Measurements from ENCODE around the gene MYADML2. TPM values are rescaled to one million over a fixed set of nuclear protein-coding genes. Genes with fewer than 3 reads are reported as not detected.

Gene MYADML2
- total and polyA plus RNA-seq, 10 donors = not detected

DNA sequence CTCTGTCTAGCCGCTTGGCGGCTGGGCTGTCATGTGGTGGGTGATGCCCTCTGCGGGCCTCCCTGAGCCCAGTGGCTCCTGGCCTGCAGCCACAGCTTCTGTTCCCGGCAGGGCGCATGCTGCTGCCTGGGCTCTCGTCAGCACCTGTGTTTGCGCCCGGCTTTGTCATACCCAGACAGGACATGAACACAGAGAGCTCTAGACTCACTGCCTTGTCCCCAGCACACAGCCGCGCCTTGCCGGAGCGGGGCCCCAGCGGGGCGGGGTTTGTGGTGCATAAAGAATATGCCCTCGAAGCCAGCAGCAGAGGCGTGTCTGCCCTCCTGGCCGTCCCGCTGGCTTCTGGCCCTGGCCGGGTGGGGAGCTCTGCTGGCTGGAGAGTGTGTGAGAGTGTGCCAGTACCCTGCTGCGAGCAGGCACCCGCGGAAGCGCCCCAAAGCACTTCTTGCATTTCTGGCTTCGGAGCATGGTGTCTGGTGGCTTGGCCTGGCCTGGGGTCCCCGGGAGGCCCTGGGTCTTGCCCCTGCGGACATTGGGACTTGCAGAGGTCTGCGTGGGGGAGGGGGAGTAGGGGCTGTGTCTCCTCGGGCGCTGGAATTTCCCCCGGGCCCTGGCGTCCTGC is 44.8 kb upstream of the MYADML2 start:
- TF ChIP-seq, protein P1, sequence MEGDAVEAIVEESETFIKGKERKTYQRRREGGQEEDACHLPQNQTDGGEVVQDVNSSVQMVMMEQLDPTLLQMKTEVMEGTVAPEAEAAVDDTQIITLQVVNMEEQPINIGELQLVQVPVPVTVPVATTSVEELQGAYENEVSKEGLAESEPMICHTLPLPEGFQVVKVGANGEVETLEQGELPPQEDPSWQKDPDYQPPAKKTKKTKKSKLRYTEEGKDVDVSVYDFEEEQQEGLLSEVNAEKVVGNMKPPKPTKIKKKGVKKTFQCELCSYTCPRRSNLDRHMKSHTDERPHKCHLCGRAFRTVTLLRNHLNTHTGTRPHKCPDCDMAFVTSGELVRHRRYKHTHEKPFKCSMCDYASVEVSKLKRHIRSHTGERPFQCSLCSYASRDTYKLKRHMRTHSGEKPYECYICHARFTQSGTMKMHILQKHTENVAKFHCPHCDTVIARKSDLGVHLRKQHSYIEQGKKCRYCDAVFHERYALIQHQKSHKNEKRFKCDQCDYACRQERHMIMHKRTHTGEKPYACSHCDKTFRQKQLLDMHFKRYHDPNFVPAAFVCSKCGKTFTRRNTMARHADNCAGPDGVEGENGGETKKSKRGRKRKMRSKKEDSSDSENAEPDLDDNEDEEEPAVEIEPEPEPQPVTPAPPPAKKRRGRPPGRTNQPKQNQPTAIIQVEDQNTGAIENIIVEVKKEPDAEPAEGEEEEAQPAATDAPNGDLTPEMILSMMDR (IDR thresholded peaks at IDR 0.05 in 8 of 11, conservative IDR thresholded peaks at IDR 0.05 in 3 of 11) = no peak
- no peak for TF ChIP-seq POLR2A (IDR thresholded peaks at IDR 0.05)
- no peak for TF ChIP-seq POLR2AphosphoS5 (IDR thresholded peaks at IDR 0.05)
- peaks cover 0 to 80% (median 7%) of the 10 kb centered on the region in 6 donors for H3K36me3 ChIP-seq
- no peak overlapping the region for H3K27ac ChIP-seq
- intact Hi-C loops (cut with DNase I; ENCODE audit: low total_unique reads) = loop anchor here (2.0 kb wide), 1 partner anchor 45 kb away; the partner anchor contains the start of gene MYADML2
- 61 to 81% (median 72%) methylated on average over 24 to 31 of the region's 31 CpGs for WGBS, 5 donors
- no peaks in the 10 kb centered on the region for H3K9me3 ChIP-seq
- no peak for DNase-seq
- no peak overlapping the region for H3K4me3 ChIP-seq
- H3K27me3 ChIP-seq (replicated peaks in 1 of 7) = no peaks in the 10 kb centered on the region
- peaks cover 0 to 16% (median 6%) of the 10 kb centered on the region in 6 donors for H3K4me1 ChIP-seq

GRCh38 chr17:81990836-81991683 is 44.0 kb upstream of the MYADML2 start:
- Histone ChIP-seq H3K36me3 (peaks cover 0 to 80% (median 12%) of the 10 kb centered on the region in 6 donors), H3K9me3 (no peaks in the 10 kb centered on the region), H3K27ac (no peak overlapping the region), H3K4me3 (no peak overlapping the region), H3K4me1 (peaks cover 0 to 16% (median 6%) of the 10 kb centered on the region in 6 donors), H3K27me3 (replicated peaks in 1 of 7) (no peaks in the 10 kb centered on the region)
- 91 to 96% (median 92%) methylated on average over 22 to 25 of the region's 25 CpGs for WGBS, 5 donors
- DNase-seq = no peak
- TF ChIP-seq, protein P1 (IDR thresholded peaks at IDR 0.05 in 8 of 11, conservative IDR thresholded peaks at IDR 0.05 in 3 of 11) = no peak
- TF ChIP-seq POLR2A (IDR thresholded peaks at IDR 0.05) (no peak), POLR2AphosphoS5 (IDR thresholded peaks at IDR 0.05) (no peak)
- intact Hi-C loops (cut with DNase I; ENCODE audit: low total_unique reads) = loop anchor here (2.0 kb wide), 1 partner anchor 44 kb away; the partner anchor contains the start of gene MYADML2

DNA sequence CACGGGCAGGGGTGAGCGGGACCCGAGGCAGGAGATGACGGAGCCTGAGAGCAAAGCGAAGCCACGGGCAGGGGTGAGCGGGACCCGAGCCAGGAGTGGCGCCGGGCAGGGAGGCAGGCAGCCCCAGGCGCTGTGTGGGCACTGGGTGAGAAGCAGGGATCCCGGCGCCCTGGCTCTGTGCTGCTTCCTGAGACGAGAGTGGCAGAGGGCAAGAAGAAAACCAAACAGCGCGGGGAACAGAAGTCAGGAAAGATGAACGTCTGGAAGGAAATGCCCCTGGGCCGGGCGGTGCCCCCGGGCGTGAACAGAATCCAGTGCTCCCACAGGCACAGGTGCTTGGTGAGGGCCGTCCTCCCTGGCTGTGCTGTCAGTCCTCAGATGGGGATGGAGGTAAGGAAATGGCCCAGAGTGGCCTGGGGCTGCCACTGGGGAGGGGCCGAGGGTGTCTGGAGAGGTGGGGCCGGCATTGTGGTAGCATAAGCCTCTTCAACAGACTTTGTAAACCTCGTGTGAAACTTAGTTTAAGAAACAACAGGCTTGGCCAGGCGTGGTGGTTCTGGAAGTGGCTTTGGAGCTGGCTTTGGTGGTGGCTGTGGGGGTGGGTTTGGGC is 40.2 kb upstream of the MYADML2 start:
- WGBS, 5 donors = 87 to 90% (median 88%) methylated on average over 24 to 26 of the region's 26 CpGs
- Histone ChIP-seq H3K9me3 (no peaks in the 10 kb centered on the region), H3K27ac (no peak overlapping the region), H3K27me3 (replicated peaks in 1 of 7) (no peaks in the 10 kb centered on the region), H3K36me3 (peaks cover 0 to 91% (median 27%) of the 10 kb centered on the region in 6 donors), H3K4me3 (no peak overlapping the region), H3K4me1 (peaks cover 0 to 22% (median 4%) of the 10 kb centered on the region in 6 donors)
- TF ChIP-seq POLR2AphosphoS5 (IDR thresholded peaks at IDR 0.05) (peak in 1 of 3 donors; percentile 16), POLR2A (IDR thresholded peaks at IDR 0.05) (no peak)
- TF ChIP-seq, protein P1 (IDR thresholded peaks at IDR 0.05 in 8 of 11, conservative IDR thresholded peaks at IDR 0.05 in 3 of 11) = no peak
- intact Hi-C loops (cut with DNase I; ENCODE audit: low total_unique reads) = no loop called here
- no peak for DNase-seq
